Measurements from ENCODE around the gene FAIM.
A peak's percentile ranks its signal among the peaks of the same experiment; 100 is the strongest.

The FAIM gene

GRCh38 chr3:138681463-138682220 lies 73.1 kb downstream of the FAIM start:
- H2BK15ac ChIP-seq (ENCODE audit: low read depth, poor library complexity, severe bottlenecking): no peak overlapping the region
- no peak overlapping the region for H2AFZ ChIP-seq (ENCODE audit: low read depth, low read length)
- peak; percentile 44 for DNase-seq
- H2AK5ac ChIP-seq (ENCODE audit: low read length, severe bottlenecking): no peak overlapping the region
- no peak overlapping the region for H3K4me2 ChIP-seq (ENCODE audit: low read length, poor library complexity, severe bottlenecking)
- peaks cover 7% of the 10 kb centered on the region for H3K79me1 ChIP-seq (replicated peaks; ENCODE audit: low read length, poor library complexity, severe bottlenecking)
- H4K91ac ChIP-seq (ENCODE audit: low read length): no peak overlapping the region
- no peak overlapping the region for H2BK5ac ChIP-seq (ENCODE audit: low read depth, low read length, poor library complexity, severe bottlenecking)
- peaks cover 7 to 24% of the 10 kb centered on the region in 2 experiments for H3K36me3 ChIP-seq (ENCODE audit: control insufficient read depth in 1 of 2, insufficient read depth in 2 of 2, low read depth in 1 of 2, low read length in 2 of 2)
- no peak overlapping the region for H2BK120ac ChIP-seq (ENCODE audit: low read depth, low read length)
- no peaks in the 10 kb centered on the region for H3K27me3 ChIP-seq (ENCODE audit: control insufficient read depth in 1 of 2, insufficient read depth in 1 of 2, low read length in 2 of 2)
- no peak overlapping the region for H3K23ac ChIP-seq (ENCODE audit: low read length in 2 of 2)
- H2BK12ac ChIP-seq (ENCODE audit: low read length in 2 of 2): no peak overlapping the region
- no peak overlapping the region for H3K4me3 ChIP-seq (ENCODE audit: insufficient read depth in 1 of 2, low read depth in 1 of 2, low read length in 2 of 2)
- H4K8ac ChIP-seq (ENCODE audit: low read length): no peak overlapping the region
- H3K9me3 ChIP-seq (ENCODE audit: control insufficient read depth, low read length): peaks cover 8% of the 10 kb centered on the region
- no peak overlapping the region for H3K27ac ChIP-seq (ENCODE audit: low read length, poor library complexity, severe bottlenecking)
- WGBS: 41% methylated on average over 5 of the region's 5 CpGs
- H3K4ac ChIP-seq (ENCODE audit: low read depth in 1 of 2, low read length in 2 of 2): no peak overlapping the region
- no peak overlapping the region for H3K14ac ChIP-seq (ENCODE audit: low read length in 2 of 2)
- no peak overlapping the region for H3K18ac ChIP-seq (ENCODE audit: low read depth in 1 of 2, low read length in 2 of 2)
- H3K9ac ChIP-seq (ENCODE audit: low read length): no peak overlapping the region
- peaks cover 5% of the 10 kb centered on the region for H3K4me1 ChIP-seq (ENCODE audit: control insufficient read depth, insufficient read depth, low read depth, low read length)

DNA sequence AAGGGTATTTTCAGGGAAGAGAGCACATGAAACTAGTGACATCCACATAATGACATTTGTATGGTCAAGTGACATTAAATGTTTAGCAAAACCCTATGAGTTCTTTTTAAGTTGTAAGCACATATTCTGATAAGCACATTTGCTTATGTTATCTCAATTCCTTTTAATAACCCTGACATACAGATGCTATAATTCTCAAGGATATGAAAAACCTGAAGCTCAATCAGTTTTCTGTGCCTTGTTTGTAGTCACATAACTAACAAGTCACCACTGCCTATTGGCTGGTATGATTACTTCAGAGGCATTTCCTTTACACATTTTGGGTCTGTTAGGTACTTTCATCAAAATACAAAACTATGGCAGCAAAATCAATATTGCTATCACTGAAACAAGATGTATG lies 74.1 kb downstream of the FAIM start:
- Histone ChIP-seq H2BK5ac (ENCODE audit: low read depth, low read length, poor library complexity, severe bottlenecking) (no peak overlapping the region), H4K91ac (ENCODE audit: low read length) (no peak overlapping the region), H3K4me2 (ENCODE audit: low read length, poor library complexity, severe bottlenecking) (no peak overlapping the region), H4K8ac (ENCODE audit: low read length) (no peak overlapping the region), H3K18ac (ENCODE audit: low read depth in 1 of 2, low read length in 2 of 2) (no peak overlapping the region), H3K14ac (ENCODE audit: low read length in 2 of 2) (no peak overlapping the region), H3K27ac (ENCODE audit: low read length, poor library complexity, severe bottlenecking) (no peak overlapping the region), H3K4me3 (ENCODE audit: insufficient read depth in 1 of 2, low read depth in 1 of 2, low read length in 2 of 2) (no peak overlapping the region), H3K27me3 (ENCODE audit: control insufficient read depth in 1 of 2, insufficient read depth in 1 of 2, low read length in 2 of 2) (no peaks in the 10 kb centered on the region), H2BK120ac (ENCODE audit: low read depth, low read length) (no peak overlapping the region), H2AFZ (ENCODE audit: low read depth, low read length) (no peak overlapping the region), H2AK5ac (ENCODE audit: low read length, severe bottlenecking) (no peak overlapping the region), H3K36me3 (ENCODE audit: control insufficient read depth in 1 of 2, insufficient read depth in 2 of 2, low read depth in 1 of 2, low read length in 2 of 2) (peaks cover 3 to 21% of the 10 kb centered on the region in 2 experiments), H3K4me1 (ENCODE audit: control insufficient read depth, insufficient read depth, low read depth, low read length) (peaks cover 5% of the 10 kb centered on the region), H3K9me3 (ENCODE audit: control insufficient read depth, low read length) (no peaks in the 10 kb centered on the region), H3K9ac (ENCODE audit: low read length) (no peak overlapping the region), H3K23ac (ENCODE audit: low read length in 2 of 2) (no peak overlapping the region), H3K79me1 (replicated peaks; ENCODE audit: low read length, poor library complexity, severe bottlenecking) (peaks cover 6% of the 10 kb centered on the region), H2BK15ac (ENCODE audit: low read depth, poor library complexity, severe bottlenecking) (no peak overlapping the region), H2BK12ac (ENCODE audit: low read length in 2 of 2) (no peak overlapping the region), H3K4ac (ENCODE audit: low read depth in 1 of 2, low read length in 2 of 2) (no peak overlapping the region)
- no peak for DNase-seq

All from mesenchymal stem cell (in vitro differentiated cells and primary cell).